Caki2 (cell line): ENCODE data around the gene TLE6. TPM values are rescaled to one million over a fixed set of nuclear protein-coding genes. Genes with fewer than 3 reads are reported as not detected.
A peak's percentile ranks its signal among the peaks of the same experiment; 100 is the strongest.
"Not testable (repeated sequence)": the region's sequence is repeated elsewhere in the genome, so short reads cannot be mapped to it uniquely, and the experiment has no call there.

Experiments
- DNase-seq: peaks from one replicate; pipeline ENCODE4 v3.0.0-alpha.2; 2015; ENCODE audit warnings: low read depth
- in situ Hi-C: cut with HindIII; loops from 2 replicates; pipeline ENCODE4 v1.10.0; 2016; ENCODE audit warnings: low sequenced_read_pairs, low pct_unique_long_range_greater_than_20kb, mixed read lengths
- total RNA-seq: library from RNA; depleted of rRNA; stranded (reverse); fragments of >200 nt; shearing (Covaris generic); gene quantifications from 2 replicates; pipeline ENCODE4 v1.2.3, GENCODE V29; 2014; ENCODE audit warnings: low replicate concordance

Gene TLE6
- total RNA-seq, 1 experiment from 2014 or later, result 10.5 TPM

DNA sequence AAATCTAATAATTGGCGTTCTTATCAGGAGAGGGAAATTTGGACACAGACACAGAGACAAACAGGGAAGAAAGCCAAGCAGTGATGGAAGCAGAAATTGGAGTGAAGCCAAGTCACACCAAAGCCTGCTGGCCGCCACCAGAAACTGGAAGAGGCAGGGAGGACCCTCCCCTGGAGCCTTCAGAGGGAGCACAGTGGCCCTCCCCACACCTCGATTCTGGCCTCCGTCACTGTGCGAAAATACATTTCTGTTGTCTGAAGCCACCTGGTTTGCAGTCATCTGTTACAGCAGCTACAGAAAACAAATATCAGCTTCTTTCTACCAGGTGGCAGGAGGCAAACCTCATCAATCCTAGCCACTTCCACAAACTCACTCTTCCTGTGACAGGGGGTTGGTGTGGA is 8.3 kb upstream of the TLE6 start:
- in situ Hi-C loops, result no loop called here
- DNase-seq, result no peak

DNA sequence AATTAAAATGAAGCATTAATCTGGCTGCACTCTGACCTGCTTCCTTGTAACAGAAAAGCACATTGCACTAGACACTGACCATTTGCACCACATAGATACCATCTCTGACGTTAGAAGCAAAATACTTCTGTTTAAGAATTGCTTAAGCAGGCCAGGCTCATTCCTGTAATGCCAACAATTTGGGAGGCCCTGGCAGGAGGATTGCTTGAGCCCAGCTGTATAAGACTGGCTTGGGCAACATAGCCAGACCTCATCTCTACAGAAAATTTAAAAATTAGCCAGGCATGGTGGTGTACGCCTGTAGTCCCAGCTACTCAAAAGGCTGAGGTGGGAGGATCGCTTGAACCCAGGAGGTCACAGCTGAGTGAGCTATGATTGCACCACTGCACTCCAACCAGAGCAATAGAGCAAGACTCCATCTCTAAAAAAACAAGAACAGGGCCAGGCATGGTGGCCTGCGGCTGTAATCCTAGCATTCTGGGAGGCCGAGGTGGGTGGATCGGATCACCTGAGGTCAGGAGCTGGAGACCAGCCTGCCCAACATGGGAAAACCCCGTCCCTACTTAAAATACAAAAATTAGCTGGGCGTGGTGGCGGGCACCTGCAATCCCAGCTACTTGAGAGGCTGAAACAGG is 7.0 kb upstream of the TLE6 start:
- in situ Hi-C loops, result no loop called here
- peak; percentile 46 for DNase-seq

DNA sequence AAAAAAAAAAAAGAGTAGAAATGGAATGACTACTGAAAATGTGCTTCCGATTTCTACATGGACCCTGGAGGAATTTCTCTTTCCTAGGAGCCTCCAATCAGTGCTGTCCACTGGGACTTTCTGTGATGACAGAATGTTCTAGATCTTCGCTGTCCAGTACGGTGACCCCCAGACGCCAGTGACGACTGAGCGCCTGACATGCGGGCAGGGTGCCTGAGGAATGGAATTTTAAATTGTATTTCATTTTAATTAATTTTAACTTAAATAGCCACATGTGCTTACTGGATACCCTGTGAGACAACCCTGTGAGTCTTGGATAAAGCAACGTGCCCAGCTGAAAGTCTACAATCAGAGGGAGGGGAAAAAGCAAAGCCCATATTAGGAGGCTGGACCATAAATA is 4.1 kb upstream of the TLE6 start:
- DNase-seq, result no peak
- in situ Hi-C loops, result no loop called here

DNA sequence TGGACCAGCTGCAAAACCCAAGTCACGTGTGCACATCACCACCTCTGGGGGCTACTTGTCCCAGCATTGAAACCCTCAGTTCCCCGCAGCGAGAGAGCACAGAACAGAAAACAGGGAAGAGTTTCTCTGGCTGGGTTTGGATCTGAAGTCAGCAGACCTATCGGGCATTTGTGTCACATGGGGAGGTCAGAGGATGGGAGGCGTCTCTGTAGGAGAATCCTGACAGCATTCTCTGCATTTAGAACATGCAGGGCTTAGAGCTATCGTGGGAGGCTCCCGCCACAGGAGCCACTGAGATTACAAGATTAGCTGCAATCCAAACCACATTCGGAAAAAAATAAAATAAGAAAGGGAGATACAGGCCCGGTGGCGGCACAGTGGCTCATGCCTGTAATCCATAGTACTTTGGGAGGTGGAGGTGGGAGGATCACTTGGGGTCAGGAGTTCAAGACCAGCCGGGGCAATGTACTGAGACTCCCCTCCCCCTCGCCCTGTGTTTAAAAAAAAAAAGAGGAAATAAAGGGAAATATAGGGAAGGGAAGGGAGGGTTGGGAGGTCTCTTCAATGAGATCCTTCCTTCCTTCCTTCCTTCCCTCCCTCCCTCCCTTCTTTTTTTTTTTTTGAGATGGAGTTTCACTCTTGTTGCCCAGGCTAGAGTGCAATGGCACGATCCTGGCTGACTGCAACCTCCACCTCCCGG is 2.9 kb upstream of the TLE6 start:
- no peak for DNase-seq
- in situ Hi-C loops, result no loop called here

DNA sequence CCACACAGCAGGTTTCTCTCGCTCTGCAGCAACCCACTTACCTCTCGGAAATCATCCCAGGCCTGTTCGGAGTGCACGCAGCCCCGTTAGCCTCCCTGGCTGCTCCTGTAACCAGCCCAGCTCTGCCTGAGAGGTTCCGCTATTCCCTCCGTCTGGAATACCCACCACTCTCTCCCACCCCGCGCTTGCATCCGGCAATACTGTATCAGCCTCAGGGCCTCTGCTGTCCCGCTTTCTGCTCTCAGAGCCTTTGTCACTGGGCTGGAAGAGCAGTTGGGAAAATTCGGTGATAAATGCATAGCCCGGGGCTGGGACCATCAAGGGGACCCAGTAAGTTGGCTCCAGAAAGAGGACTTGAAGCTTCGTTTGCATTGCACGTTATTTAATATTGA is 759 bp upstream of the TLE6 start:
- in situ Hi-C loops, result no loop called here
- no peak for DNase-seq

DNA sequence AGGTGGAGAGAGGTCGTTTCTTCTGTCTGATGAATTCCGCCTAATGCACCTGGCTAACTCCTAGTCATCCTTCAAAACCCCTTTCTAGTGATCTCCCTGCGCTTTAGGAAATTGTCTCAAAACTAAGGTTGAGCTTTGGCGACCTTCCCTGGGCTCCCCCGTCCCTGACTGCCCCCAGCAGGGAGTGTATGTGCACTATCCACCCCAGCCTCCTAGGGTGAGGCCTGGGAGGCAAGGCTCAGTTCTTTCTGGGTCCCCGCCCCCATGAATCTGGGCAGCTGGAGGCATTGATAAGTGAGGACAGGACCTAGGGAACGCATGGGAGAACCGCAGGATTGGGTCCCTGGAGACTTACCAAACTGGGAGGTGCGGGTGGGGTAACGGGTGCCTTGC is 378 bp downstream of the TLE6 start:
- DNase-seq, result no peak
- in situ Hi-C loops, result no loop called here

DNA sequence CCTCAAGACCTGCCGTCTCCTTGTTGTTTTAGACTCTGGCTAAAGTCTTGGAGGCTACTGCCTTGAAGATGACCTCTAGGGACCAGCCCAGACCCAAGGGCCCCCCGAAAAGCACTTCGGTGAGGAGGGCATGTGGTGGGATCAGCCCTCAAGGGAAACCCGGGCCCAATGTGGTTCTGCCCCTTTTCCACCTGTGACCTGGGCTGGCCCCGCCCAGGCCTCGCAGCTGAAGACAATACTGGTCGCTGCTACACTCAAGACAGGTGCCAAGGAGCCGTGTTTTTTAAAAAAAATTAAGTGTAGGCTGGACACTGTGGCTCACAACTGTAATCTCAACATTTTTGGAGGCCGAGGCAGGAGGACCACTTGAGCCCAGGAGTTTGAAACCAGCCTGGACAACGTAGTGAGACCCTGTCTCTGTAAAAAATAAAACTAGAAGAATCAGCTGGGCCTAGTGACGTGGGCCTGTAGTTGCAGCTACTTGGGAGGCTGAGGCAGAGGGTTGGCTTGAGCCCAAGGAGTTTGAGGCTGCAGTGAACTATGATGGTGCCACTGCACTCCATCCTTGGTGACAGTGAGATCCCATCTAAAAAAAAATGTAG is 903 bp downstream of the TLE6 start:
- no peak for DNase-seq
- in situ Hi-C loops, result no loop called here

DNA sequence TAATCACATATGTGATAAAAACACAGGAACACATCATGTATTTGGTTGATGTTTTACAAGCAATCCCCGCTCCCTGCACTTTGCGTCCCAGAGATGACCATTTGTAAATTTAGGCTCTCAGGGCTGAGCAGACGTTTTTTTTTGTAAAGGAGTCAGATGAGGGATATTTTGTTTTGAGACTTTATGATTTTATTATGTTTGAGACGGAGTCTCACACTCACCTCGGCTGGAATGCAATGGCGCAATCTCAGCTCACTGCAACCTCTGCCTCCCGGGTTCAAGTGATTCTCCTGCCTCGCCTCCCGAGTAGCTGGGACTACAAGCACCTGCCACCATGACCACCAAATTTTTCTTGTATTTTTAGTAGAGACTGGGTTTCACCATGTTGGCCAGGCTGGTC is 1.4 kb downstream of the TLE6 start:
- DNase-seq, result no peak
- in situ Hi-C loops, result no loop called here

DNA sequence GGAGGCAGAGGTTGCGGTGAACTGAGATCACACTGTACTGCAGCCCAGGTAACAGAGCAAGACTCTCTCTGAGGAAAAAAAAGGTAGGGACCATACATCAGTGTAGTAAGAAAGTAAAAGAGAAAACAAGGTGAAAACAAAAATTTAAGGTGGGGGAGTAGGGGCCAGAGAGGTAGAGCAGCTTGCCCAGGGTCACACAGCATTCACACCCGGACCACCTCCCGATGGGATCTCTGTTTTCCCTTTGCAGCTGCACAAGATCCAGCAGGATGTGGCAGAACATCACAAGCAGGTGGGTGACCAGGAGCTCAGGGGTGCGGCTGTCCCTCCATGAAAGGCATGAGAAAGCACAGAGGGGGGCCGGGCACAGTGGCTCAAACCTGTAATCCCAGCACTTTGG is 4.5 kb downstream of the TLE6 start:
- in situ Hi-C loops, result no loop called here
- no peak for DNase-seq

DNA sequence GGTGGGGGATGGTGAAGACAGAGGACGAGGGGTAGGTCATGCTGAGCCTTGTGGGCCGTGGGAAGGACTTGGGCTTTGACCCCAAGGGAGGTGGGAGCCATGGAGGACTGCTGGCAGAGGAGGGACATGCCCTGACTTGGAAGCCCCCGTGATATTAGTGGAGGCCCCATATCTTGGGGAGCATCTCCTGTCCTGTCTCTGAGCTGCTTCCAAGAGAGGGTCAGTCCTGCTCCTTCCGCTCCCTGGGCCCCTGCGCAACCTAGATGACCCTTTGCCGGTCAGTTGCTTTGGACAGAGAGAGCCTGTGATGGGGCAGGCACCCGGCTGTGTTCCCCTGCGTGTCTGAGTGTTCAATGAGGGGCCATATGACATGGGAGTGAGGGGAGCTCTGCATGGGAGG is 5.2 kb downstream of the TLE6 start:
- DNase-seq, result no peak
- in situ Hi-C loops, result no loop called here

DNA sequence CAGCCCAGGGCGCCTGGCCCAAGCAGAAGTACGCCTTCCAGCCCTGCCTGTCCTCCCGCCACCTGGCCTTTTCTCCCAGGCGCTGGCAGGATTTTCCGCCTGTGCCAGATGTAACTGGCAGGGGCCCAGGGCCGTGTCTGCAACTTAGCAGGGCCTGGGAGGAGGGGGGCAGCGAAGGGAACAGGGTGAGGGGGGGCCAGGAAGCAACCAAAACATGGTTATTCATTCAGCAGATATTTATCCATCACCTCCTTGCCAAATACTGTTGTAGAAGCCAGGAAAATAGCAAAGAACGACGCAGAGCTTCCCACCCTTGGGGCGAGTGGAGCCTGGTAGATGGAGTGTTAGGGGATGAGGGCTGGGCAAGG is 5.6 kb downstream of the TLE6 start:
- no peak for DNase-seq
- in situ Hi-C loops, result no loop called here

DNA sequence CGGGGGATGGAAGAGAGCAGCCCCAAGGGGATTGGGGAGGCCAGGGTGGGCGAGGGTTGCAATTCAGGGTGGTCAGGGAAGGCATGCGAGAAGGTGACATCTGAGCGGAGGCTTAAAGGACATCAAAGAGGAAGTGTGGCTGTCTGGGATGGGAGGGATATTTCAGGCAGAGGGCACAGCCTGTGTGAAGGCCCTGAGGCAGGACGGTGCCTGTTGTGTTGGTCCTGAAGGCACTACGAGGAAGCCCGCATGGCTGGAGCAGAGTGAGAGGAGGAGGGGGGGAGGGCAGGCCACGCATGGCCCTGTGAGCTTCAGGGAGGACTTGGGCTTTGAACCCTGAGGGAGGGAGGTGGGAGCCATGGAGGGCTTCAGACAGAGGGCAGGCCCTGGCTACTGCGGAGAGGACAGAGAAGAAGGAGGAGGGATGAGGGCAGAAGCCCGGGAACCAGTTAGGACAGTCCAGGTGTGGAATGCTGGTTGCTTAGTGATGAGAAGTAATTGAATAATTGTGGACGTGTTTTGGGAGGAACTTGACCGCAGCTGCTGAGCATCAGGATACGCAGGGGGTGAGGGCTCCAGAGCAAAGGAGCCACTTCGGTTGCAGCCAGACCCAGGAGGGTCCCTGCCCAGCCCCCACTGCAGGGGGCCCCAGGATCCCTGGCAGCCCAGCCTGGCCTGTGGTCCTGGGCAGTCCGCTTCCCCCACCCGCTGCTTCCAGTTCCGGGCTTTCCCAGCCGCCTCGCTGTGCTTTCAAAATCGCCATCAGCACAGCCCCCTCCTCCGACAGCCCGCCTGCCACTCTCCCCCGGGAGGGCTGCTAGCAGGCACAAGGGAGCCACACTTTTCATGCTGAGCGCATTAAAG is 6.2 kb downstream of the TLE6 start:
- DNase-seq, result no peak
- in situ Hi-C loops, result no loop called here

DNA sequence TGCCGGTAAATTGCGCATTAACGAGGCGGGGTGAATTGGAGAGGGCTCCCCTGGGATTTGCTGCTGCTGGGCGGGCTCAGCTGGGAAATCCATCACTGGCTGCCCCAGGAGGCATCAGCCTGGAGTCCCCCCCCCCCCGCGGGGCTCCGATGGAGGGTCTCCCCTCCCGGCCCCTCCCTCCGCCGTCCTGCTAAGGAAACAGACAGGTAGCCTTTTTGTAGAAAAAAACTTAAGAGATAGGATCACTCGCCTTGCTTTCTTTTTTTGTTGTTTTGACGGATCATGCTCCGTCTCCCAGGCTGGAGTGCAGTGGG is 6.8 kb downstream of the TLE6 start:
- in situ Hi-C loops, result no loop called here

DNA sequence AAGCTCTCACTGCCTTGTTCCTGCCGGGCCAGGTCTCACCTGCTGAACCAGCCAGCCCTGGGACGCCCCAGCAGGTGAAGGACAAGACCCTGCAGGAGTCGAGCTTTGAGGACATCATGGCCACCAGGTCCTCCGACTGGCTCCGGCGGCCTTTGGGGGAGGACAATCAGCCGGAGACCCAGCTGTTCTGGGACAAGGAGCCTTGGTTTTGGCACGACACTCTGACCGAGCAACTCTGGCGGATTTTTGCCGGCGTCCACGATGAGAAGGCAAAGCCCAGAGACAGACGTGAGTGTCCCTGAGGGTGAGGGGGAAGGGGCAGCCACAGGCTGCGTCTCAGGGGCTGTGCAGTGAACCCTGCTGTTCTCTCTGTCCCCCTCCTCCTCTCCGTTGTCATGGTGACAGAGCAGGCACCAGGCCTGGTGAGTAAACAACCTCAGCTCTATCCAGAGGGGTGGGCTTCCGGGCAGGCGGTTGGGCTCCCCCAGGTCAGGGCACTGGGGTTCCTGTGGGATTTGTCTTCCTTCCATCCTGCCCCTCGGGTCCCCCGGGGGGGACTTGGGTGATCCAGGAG is 9.7 kb downstream of the TLE6 start:
- in situ Hi-C loops, result no loop called here

More for the DNA sequence above, 6.8 kb downstream of the TLE6 start:
- no peak for DNase-seq

DNA sequence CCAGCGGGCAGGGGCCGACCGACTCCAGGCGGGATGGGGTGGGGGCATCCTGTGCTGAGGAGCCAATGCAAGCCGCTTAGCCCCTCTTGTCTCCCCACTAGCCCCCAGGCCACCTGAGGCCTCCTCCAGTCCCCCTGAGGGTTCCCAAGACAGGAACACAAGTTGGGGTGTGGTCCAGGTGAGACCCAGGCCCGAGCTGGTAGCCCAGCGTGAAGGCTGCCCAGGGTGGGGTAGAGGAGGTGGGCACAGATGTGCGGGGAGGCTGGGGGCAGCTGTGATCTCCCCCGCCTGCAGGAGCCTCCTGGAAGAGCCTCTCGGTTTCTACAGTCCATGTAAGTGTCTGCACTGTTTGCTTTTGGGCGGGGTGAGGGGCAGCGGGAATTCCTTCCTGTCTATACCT is 10.4 kb downstream of the TLE6 start:
- in situ Hi-C loops, result no loop called here

More for the DNA sequence above, 9.7 kb downstream of the TLE6 start:
- no peak for DNase-seq

DNA sequence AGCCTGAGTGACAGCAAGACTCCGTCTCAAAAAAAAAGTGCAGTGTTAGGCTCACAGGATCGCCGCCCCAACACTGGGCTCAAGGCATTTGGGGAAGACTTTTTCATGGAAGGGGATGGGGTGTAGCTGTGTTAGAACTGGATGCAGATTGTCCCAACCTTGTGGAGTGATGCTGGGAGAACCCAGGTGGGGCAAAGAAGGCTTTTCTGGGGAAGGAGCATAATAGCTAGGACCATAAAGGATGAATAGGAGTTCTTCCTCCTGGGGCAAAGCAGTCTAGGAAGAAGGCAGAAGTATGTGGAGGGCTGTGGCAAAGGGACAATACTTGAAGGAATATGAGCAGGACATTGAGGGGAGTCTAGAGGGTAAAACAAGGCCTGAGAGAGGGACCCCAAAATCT is 11.2 kb downstream of the TLE6 start:
- DNase-seq, result no peak
- in situ Hi-C loops, result no loop called here

More for the DNA sequence above, 10.4 kb downstream of the TLE6 start:
- DNase-seq, result no peak

DNA sequence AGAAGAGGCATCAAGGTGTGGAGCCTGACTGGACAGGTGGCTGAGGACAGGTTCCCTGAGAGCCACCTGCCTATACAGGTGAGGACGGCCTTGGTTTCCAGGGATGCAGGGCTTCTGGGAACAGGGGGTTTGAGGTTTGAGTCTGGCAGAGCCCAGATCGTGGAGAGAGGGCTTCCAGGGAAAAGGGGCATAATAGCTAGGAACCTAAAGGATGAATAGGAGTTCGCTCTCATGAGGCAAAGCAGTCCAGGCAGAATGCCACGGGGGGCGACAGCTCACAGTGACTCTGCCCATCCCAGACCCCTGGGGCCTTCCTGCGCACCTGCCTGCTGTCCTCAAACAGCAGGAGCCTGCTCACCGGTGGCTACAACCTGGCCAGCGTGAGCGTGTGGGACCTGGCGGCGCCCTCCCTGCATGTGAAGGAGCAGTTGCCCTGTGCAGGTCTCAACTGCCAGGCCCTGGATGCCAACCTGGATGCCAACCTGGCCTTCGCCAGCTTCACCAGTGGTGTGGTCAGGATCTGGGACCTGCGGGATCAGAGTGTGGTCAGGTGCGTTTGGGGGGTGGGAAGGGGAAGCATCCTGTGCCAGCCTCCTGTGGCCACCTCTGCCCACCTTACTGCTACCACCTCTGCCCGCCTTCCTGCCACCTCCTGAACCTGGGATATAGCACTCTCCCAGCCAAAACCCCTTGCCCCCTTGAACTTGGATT is 12.0 kb downstream of the TLE6 start:
- no peak for DNase-seq
- in situ Hi-C loops, result no loop called here

DNA sequence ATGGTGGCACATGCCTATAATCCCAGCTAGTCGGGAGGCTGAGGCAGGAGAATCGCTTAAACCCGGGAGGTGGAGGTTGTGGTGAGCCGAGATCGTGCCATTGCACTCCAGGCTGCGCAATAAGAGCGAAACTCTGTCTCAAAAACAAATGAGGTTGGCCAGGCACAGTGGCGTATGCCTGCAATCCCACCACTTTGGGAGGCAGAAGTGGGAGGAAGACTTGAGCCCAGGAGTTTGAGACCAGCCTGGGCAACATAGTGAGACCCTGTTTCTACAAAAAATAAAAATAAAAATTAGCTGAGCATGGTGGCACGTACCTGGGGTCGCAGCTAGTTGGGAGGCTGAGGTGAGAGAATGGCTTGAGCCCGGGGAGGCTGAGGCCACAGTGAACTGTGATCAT is 15.0 kb downstream of the TLE6 start:
- in situ Hi-C loops, DNase-seq: not testable (repeated sequence)
